Pulmonary artery endothelial cell (primary cell): Measurements from ENCODE around the gene DCAKD. TPM values are rescaled to one million over a fixed set of nuclear protein-coding genes. Genes with fewer than 3 reads are reported as not detected.

Source experiments
- DNase-seq: peaks from one replicate; pipeline ENCODE4 v3.0.0-alpha.2; 2011; ENCODE audit warnings: low read depth, low spot score
- total RNA-seq: library from RNA; depleted of rRNA; stranded (reverse); fragments of >200 nt; gene quantifications from 2 replicates; pipeline ENCODE4 v1.2.3, GENCODE V29; 2014

The DCAKD gene
- total RNA-seq, 1 donor from 2014 or later, result 20.9 TPM

- DNase-seq, result no peak
Observed at GRCh38 chr17:45031231-45032173, 19.9 kb downstream of the DCAKD start.

DNA sequence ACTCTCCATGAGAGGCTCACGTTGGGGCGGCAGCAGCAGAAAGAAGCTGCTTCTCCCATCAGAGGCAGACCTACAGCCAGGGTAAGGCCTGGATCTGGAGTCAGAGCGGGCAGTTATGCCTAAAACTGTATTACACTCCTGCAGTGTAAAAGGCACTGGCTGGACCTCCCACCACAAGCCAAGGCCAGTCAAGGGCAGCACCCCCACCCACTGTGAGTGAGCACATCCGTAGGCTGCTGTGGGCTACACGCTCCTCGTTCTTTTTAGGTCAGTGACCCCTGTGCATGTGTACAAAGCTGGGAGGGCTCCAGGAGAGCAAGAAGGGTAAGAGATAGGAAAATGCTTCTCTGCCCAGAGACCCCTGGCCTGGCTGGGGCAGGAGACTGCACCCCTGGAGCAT, 20.7 kb downstream of the DCAKD start:
- DNase-seq, result no peak

GRCh38 chr17:45029758-45030423, 21.5 kb downstream of the DCAKD start:
- no peak for DNase-seq

- DNase-seq, result no peak
Observed at GRCh38 chr17:45029096-45029495, 22.3 kb downstream of the DCAKD start.

GRCh38 chr17:45022655-45023339, 28.6 kb downstream of the DCAKD start:
- no peak for DNase-seq

- no peak for DNase-seq
Observed at GRCh38 chr17:45022288-45022648, 29.2 kb downstream of the DCAKD start.

DNA sequence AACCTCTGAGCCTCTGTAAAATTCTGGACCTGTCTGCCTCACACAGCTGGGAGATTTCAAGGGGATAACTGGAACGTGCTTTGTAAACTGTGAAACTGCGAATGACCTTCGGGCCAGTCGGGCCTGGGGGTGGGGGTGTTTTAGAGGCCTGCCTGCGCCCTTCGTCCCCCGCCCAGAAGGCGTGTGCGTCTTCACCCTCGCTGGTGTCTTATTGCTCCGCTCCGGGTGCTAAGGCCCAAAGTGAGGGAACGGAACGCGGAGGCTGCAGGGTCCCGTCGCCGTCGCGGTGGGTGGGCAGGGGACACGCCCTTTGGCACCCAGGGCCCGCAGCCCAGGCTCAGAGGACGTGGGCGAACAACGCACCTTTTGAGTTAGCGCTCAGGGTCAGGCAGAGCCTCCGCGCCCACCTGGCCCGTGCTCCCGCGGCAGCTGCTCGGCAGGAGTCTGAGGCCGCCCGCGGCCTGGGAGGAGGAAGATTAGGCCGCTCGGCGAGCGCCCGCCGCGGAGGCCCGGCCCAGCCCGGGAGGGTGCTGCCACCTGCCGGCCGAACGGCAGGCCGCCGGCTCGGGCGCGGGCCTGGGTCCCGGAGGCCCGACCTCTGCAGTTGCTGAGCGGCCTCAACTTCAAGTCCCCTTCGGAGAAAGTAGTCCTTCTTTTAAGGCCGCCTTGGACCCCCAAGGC, 29.7 kb downstream of the DCAKD start:
- DNase-seq, result no peak

- DNase-seq, result peak; percentile 29
Observed at GRCh38 chr17:45020354-45021138, 30.9 kb downstream of the DCAKD start.

- no peak for DNase-seq
Observed at GRCh38 chr17:45018848-45019711, 32.4 kb downstream of the DCAKD start.

DNA sequence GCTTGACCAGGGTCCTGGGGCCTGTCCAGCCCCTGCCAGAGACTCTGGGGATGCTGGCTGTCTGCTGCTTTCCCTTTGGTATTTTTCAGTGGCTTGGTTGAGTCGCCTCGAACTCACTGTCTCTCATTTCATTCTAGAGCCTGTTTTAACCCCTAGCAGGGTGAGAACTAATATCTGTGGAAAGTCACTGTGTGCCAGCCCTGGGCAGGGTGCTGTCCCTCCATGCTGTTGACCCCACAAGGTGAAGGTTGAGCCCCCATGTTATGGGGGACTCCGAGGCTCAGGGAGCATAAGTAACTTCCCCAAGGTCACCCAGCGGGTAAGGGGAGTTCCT, 33.0 kb downstream of the DCAKD start:
- no peak for DNase-seq

- DNase-seq, result no peak
Observed at GRCh38 chr17:45016823-45017222, 34.6 kb downstream of the DCAKD start.

- no peak for DNase-seq
Observed at GRCh38 chr17:45016237-45016636, 35.2 kb downstream of the DCAKD start.

GRCh38 chr17:45013021-45013997, 38.1 kb downstream of the DCAKD start:
- no peak for DNase-seq

GRCh38 chr17:45011767-45012166, 39.7 kb downstream of the DCAKD start:
- no peak for DNase-seq

GRCh38 chr17:45009676-45010467, 41.6 kb downstream of the DCAKD start:
- DNase-seq, result no peak

DNA sequence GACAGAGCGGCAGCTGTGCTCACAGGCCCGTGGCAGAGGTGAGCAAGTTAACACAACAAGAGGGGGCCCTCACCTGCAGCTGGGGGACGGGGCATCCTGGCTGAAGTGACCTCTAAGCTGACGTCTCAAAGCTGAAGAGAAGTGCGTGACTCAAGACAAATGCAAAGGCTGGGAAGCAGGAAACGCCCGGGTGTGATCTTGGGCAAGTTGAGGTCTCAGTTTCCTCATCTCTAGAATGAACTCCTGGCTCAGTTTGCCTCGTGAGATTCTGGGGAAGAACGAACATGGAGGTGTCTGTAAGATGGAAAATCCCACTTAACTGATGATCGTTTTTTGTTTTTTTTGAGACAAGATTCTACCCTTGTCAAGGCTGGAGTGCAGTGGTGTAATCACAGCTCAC, 43.2 kb downstream of the DCAKD start:
- DNase-seq, result no peak

DNA sequence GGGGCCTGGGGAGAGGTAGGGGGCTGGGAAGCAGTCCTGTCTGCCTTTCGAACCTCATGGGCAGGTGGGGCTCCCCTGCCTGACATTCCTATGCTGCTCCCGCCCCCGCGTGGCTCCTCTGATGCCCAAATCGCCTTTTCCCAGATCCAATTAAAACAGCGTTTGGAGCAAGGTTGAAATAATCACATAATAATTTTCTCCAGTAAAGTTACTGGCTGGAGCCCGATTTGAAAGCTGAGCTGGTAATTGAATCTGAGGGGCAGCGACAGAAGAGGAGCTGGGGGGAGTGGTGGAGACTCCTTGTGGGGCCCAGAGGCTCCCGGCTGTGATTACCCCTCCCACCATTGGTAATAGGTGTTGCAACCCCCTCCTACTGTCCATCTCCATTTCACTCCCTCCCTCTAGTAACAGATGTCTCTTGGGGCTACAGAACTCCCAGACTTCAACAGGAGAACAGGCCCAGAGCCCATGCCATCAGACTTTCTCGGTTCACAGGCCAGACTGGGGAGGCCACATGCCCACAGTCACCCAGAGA, 44.4 kb downstream of the DCAKD start:
- DNase-seq, result no peak

DNA sequence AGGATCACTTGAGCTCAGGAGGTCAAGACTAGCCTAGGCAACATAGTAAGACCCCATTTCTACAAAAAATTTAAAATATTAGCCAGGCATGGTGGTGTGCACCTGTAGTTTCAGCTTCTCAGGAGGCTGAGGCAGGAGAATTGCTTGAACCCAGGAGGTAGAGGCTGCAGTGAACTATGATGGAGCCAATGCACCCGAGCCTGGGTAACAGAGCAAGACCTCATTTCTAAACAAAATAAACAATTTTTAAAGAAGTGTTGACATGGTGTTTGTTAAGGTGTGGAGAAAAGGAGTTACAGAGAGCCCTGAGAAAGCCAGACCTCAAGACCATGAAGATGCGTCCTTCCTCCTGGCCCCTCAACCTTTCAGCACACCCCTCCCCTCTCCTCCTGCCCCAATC, 45.7 kb downstream of the DCAKD start:
- DNase-seq, result no peak
